GM12892 (cell line): Measurements from ENCODE around the gene WFIKKN2.

Source experiments
- POLR2A ChIP-seq: IDR thresholded peaks from 2 replicates; pipeline ENCODE4 v1.6.1; 2011; ENCODE audit warnings: low read depth, low read length, control low read depth
- TAF1 ChIP-seq: IDR thresholded peaks from 2 replicates; pipeline ENCODE4 v1.6.1; 2011; ENCODE audit warnings: low read depth, mild to moderate bottlenecking, control low read depth, low read length, borderline replicate concordance

DNA sequence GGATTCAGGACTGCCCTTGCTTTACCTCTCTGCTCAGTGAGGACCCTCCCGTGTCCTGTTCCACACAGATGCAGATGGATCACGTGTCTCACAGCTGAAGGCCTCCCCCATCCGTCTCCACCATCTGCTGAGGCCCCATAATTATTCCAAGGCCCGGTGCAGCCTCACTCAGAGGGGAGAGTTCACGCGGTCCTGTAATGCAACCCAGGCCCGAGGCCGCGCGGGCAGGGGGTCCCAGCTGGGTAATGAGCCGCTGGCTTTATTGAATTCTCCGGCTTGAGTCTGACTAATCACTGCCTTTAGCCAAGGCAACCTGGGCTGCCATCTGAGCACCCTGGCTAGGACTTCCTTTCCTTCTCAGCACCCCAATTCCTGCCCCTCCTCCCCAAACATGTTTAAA is 4.4 kb upstream of the WFIKKN2 start:
- TF ChIP-seq TAF1 (no peak), POLR2A (no peak)
